DND-41 (cell line): ENCODE measurements around the gene TMEM271.

Experiments used
- ATAC-seq: fragments of 200-7000 bp; cut with Tn5 transposase; 3 replicates; pipeline ENCODE4 v1.9.1; 2021; ENCODE audit warnings: low read depth; ENCODE audit not compliant: insufficient read depth
- DNase-seq: peaks from one replicate; pipeline ENCODE4 v3.0.0-alpha.2; 2020
- H2AFZ ChIP-seq: 2 replicates; pipeline ENCODE4 v1.6.0; 2012; ENCODE audit warnings: low read depth, low read length
- H3K27ac ChIP-seq: 2 replicates; pipeline ENCODE4 v1.5.1; 2012; ENCODE audit warnings: low read length, inconsistent platforms
- H3K27me3 ChIP-seq: fragments of 200-600 bp; sonication (generic); 2 replicates; pipeline ENCODE4 v1.6.0; 2012; ENCODE audit warnings: low read length, mild to moderate bottlenecking, inconsistent platforms; ENCODE audit not compliant: insufficient read depth, poor library complexity
- H3K36me3 ChIP-seq: 2 replicates; pipeline ENCODE4 v1.5.1; 2012; ENCODE audit warnings: low read length, inconsistent platforms; ENCODE audit not compliant: insufficient read depth
- H3K4me1 ChIP-seq: 2 replicates; pipeline ENCODE4 v1.5.1; 2012; ENCODE audit warnings: mild to moderate bottlenecking, low read length; ENCODE audit not compliant: insufficient read depth
- H3K4me2 ChIP-seq: 2 replicates; pipeline ENCODE4 v1.6.0; 2012; ENCODE audit warnings: mild to moderate bottlenecking, moderate library complexity, low read length, inconsistent platforms; ENCODE audit not compliant: insufficient read depth
- H3K4me3 ChIP-seq, 2 experiments: fragments of 200-600 bp in 1 of 2; shearing (Covaris generic) in 1 of 2; 2 replicates each; pipeline ENCODE4 v1.5.1; 2012 to 2016; ENCODE audit warnings: inconsistent platforms in 2 of 2, low read length in 2 of 2, mild to moderate bottlenecking in 2 of 2, low read depth in 1 of 2, moderate library complexity in 1 of 2
- H3K79me2 ChIP-seq: 2 replicates; pipeline ENCODE4 v1.6.0; 2012; ENCODE audit warnings: low read length, inconsistent platforms; ENCODE audit not compliant: insufficient read depth
- H3K9ac ChIP-seq: 2 replicates; pipeline ENCODE4 v1.6.0; 2012; ENCODE audit warnings: low read depth, mild to moderate bottlenecking, inconsistent platforms, low read length, moderate library complexity
- H3K9me3 ChIP-seq: 2 replicates; pipeline ENCODE4 v1.5.1; 2012; ENCODE audit warnings: low read length, moderate library complexity, mild to moderate bottlenecking, inconsistent platforms; ENCODE audit not compliant: insufficient read depth, severe bottlenecking
- H4K20me1 ChIP-seq: 2 replicates; pipeline ENCODE4 v1.6.0; 2012; ENCODE audit warnings: low read length; ENCODE audit not compliant: insufficient read depth
- CTCF ChIP-seq: IDR thresholded peaks from 2 replicates; pipeline ENCODE4 v1.5.1; 2012; ENCODE audit warnings: borderline replicate concordance, low read length, moderate library complexity, mild to moderate bottlenecking; ENCODE audit not compliant: poor library complexity, severe bottlenecking; ENCODE audit errors: extremely low read depth
- EZH2 ChIP-seq: IDR thresholded peaks from 3 replicates; pipeline ENCODE4 v1.6.1; 2012; ENCODE audit warnings: borderline replicate concordance, low read depth, mild to moderate bottlenecking, moderate library complexity, low read length, inconsistent platforms; ENCODE audit not compliant: severe bottlenecking

TMEM271 gene

GRCh38 chr4:535924-536281 lies 40.2 kb downstream of the TMEM271 start:
- Histone ChIP-seq H3K9me3 (no peaks in the 10 kb centered on the region), H3K4me2 (no peak overlapping the region), H3K79me2 (no peaks in the 10 kb centered on the region), H3K36me3 (peaks cover 72% of the 10 kb centered on the region), H3K4me1 (no peaks in the 10 kb centered on the region), H3K9ac (no peak overlapping the region), H4K20me1 (no peaks in the 10 kb centered on the region), H3K27ac (no peak overlapping the region), H3K4me3 (no peak overlapping the region), H2AFZ (no peak overlapping the region), H3K27me3 (no peaks in the 10 kb centered on the region)
- no peak for ATAC-seq
- DNase-seq: no peak
- TF ChIP-seq CTCF (no peak), EZH2 (no peak)

- DNase-seq: no peak
- H3K36me3 ChIP-seq: peaks cover 78% of the 10 kb centered on the region
- ATAC-seq: no peak
- no peaks in the 10 kb centered on the region for H4K20me1 ChIP-seq
- no peak overlapping the region for H3K9ac ChIP-seq
- no peaks in the 10 kb centered on the region for H3K27me3 ChIP-seq
- H3K4me2 ChIP-seq: no peak overlapping the region
- TF ChIP-seq EZH2 (no peak), CTCF (no peak)
- H3K9me3 ChIP-seq: no peaks in the 10 kb centered on the region
- H2AFZ ChIP-seq: no peak overlapping the region
- H3K27ac ChIP-seq: no peak overlapping the region
- H3K4me3 ChIP-seq: no peak overlapping the region
- H3K79me2 ChIP-seq: no peaks in the 10 kb centered on the region
- no peaks in the 10 kb centered on the region for H3K4me1 ChIP-seq
These were observed 40.7 kb downstream of the TMEM271 start for GRCh38 chr4:535181-535923.

- Histone ChIP-seq H3K79me2 (no peaks in the 10 kb centered on the region), H3K27ac (no peak overlapping the region), H3K9ac (no peak overlapping the region), H2AFZ (no peak overlapping the region), H3K27me3 (no peaks in the 10 kb centered on the region), H3K36me3 (peaks cover 84% of the 10 kb centered on the region), H3K4me1 (no peaks in the 10 kb centered on the region), H3K4me3 (no peak overlapping the region), H3K4me2 (no peak overlapping the region), H4K20me1 (no peaks in the 10 kb centered on the region), H3K9me3 (no peaks in the 10 kb centered on the region)
- no peak for DNase-seq
- no peak for TF ChIP-seq CTCF
- no peak for TF ChIP-seq EZH2
- no peak for ATAC-seq
These were observed 41.4 kb downstream of the TMEM271 start for GRCh38 chr4:534576-535151.
